Gastrocnemius medialis (tissue), 4 donors: ENCODE measurements around the gene CCT7. TPM values are rescaled to one million over a fixed set of nuclear protein-coding genes. Genes with fewer than 3 reads are reported as not detected.

Experiments
- ATAC-seq, 2 donors: fragments of 150-250 bp; one replicate each; pipeline ENCODE4 v1.9.1; 2016
- DNase-seq, 2 donors: peaks; one replicate each; pipeline ENCODE4 v3.0.0-alpha.2; 2019
- H3K27ac ChIP-seq, 4 donors: fragments of 200-600 bp; sonication (generic); 1 replicate in 1 of 4; 2 replicates in 3 of 4; pipeline ENCODE4 v1.5.1; 2016 to 2018; ENCODE audit warnings: mild to moderate bottlenecking in 2 of 4, moderate library complexity in 1 of 4
- H3K27me3 ChIP-seq, 3 donors: fragments of 200-600 bp; sonication (generic) in 2 of 3; 1 replicate in 1 of 3; 2 replicates in 2 of 3; pipeline versions ENCODE4 v1.5.1 to v1.6.0; 2016 to 2019; ENCODE audit warnings: mild to moderate bottlenecking in 1 of 3, moderate library complexity in 1 of 3
- H3K36me3 ChIP-seq, 2 donors: fragments of 200-600 bp; sonication (generic) in 1 of 2; one replicate each; pipeline ENCODE4 v1.5.1; 2017 to 2018
- H3K4me1 ChIP-seq, 2 donors: fragments of 200-600 bp; sonication (generic) in 1 of 2; one replicate each; pipeline ENCODE4 v1.5.1; 2016 to 2017; ENCODE audit warnings: mild to moderate bottlenecking in 2 of 2
- H3K4me3 ChIP-seq, 4 donors: fragments of 200-600 bp; sonication (generic) in 3 of 4; 1 replicate in 1 of 4; 2 replicates in 3 of 4; pipeline ENCODE4 v1.5.1; 2016 to 2019; ENCODE audit warnings: mild to moderate bottlenecking in 2 of 4
- H3K9me3 ChIP-seq, 3 donors: fragments of 200-600 bp; sonication (generic) in 2 of 3; 1 replicate in 1 of 3; 2 replicates in 2 of 3; pipeline ENCODE4 v1.5.1; 2016 to 2019
- CTCF ChIP-seq, 5 experiments: fragments of 450-650 bp in 3 of 5; fragments of 200-600 bp in 2 of 5; sonication (generic) in 2 of 5; IDR thresholded peaks in 4 of 5; conservative IDR thresholded peaks in 1 of 5; 1 replicate in 4 of 5; 2 replicates in 1 of 5; pipeline ENCODE4 v1.5.1; 2016 to 2019; ENCODE audit warnings: antibody characterized with exemption in 5 of 5, mild to moderate bottlenecking in 3 of 5, moderate library complexity in 3 of 5
- POLR2A ChIP-seq, 2 donors: fragments of 450-650 bp; IDR thresholded peaks; one replicate each; pipeline ENCODE4 v1.6.1; 2017; ENCODE audit warnings: antibody characterized with exemption in 2 of 2, mild to moderate bottlenecking in 2 of 2, moderate library complexity in 2 of 2
- in situ Hi-C, 4 donors: fragments of 200-750 bp; cut with MboI; loops; one replicate each; pipeline versions ENCODE4 v1.15.0 to v1.8.0; 2017; ENCODE audit warnings: low sequenced_read_pairs in 4 of 4
- intact Hi-C: fragments of 100-400 bp; cut with DNase I; formaldehyde crosslinking; loops from one replicate; pipeline ENCODE4 v1.15.1; 2023; ENCODE audit warnings: low total_unique reads
- total RNA-seq, 4 donors: library from RNA; depleted of rRNA; stranded (reverse); fragments of >200 nt; gene quantifications; one replicate each; pipeline versions ENCODE4 v1.1.0 to v1.2.3, GENCODE V29; 2016

CCT7 gene
- total RNA-seq, 4 donors from 2014 or later, result 215 to 334 (median 284) TPM

DNA sequence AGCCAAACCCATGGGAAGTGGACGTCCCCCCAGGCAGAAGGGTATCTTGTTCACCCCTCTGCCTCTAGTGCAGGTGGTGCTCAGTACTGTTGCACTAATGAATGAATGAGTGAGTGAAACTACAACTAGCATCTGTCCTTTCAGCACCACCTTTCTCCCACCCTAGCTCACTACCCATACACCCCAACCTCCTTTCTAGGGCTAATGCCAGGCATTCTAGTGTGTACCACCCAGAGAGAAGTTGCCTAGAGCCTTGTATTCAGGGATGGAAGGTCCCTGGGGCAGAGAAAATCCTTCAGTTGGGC lies 22.5 kb downstream of the CCT7 start:
- H3K27ac ChIP-seq, result no peak overlapping the region
- no peak for ATAC-seq
- H3K9me3 ChIP-seq, result no peaks in the 10 kb centered on the region
- peaks cover 0 to 35% of the 10 kb centered on the region in 2 donors for H3K36me3 ChIP-seq
- TF ChIP-seq POLR2A (IDR thresholded peaks at IDR 0.05) (no peak), CTCF (IDR thresholded peaks at IDR 0.05 in 4 of 5, conservative IDR thresholded peaks at IDR 0.05 in 1 of 5) (no peak)
- H3K4me3 ChIP-seq, result no peak overlapping the region
- intact Hi-C loops (no loop called here), in situ Hi-C loops (no loop called here)
- H3K4me1 ChIP-seq, result no peaks in the 10 kb centered on the region
- H3K27me3 ChIP-seq, result no peaks in the 10 kb centered on the region
- no peak for DNase-seq

DNA sequence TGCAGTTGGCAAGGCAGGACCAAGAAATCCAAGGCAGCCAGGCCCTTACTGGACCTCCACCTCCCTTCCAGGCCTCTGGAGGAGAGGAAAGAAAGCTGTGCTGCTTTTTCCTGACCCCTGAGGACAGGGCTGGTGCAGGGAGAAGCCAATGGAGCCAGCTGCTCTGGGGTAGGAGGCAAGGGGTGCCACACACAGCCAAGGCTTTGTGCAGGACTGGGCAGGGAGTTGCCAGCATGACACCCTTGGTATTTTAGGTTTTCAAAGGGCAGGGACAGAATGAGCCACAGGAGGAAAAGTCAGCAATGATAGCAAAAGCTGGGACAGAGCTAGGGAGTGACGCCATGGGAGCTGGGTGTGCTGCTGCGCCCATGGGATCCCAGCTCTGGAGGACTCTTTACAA lies 22.9 kb downstream of the CCT7 start:
- ATAC-seq, result no peak
- in situ Hi-C loops, result no loop called here
- H3K4me1 ChIP-seq, result no peaks in the 10 kb centered on the region
- TF ChIP-seq POLR2A (IDR thresholded peaks at IDR 0.05), result no peak
- TF ChIP-seq CTCF (IDR thresholded peaks at IDR 0.05 in 4 of 5, conservative IDR thresholded peaks at IDR 0.05 in 1 of 5), result no peak
- intact Hi-C loops, result no loop called here
- H3K36me3 ChIP-seq, result peaks cover 0 to 30% of the 10 kb centered on the region in 2 donors
- no peak overlapping the region for H3K27ac ChIP-seq
- H3K9me3 ChIP-seq, result no peaks in the 10 kb centered on the region
- H3K4me3 ChIP-seq, result no peak overlapping the region
- no peaks in the 10 kb centered on the region for H3K27me3 ChIP-seq
- no peak for DNase-seq

DNA sequence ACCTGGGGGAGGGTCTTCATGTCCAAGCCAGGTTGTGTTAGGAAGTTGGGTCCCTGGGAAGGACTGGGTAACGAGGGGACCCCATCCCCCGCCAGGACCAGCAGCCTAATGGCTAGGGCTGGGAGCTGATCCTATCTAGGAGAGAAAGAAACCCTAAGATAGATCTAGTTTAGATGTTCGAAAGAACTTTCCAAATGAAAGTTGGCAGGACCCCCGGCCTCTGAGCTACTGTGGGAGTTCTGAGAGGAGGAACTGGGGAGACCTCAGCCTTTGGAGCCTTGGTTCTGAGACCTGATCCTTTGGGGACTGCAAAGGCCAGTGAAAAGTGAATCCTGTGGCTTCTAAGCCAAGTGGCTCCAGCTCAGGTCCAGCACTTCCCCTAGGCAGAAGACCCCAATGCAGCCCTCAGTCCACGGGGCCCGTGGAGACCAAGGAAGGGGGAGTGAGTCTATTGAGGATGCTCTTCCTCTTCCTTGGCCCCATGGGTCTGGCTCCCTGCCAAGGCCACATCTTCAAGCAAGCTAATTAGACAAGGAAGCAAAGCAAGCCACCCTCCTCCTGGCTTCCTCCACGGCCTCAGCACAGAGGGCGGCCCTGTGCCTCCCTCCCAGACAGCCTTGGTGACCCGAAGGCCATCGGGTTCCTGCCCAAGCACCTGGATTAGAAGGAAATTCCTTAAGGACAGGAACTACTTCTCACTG lies 23.5 kb downstream of the CCT7 start:
- no peak overlapping the region for H3K27ac ChIP-seq
- TF ChIP-seq CTCF (IDR thresholded peaks at IDR 0.05 in 4 of 5, conservative IDR thresholded peaks at IDR 0.05 in 1 of 5), result no peak
- H3K4me1 ChIP-seq, result no peaks in the 10 kb centered on the region
- intact Hi-C loops, result no loop called here
- in situ Hi-C loops, result no loop called here
- ATAC-seq, result no peak
- no peak overlapping the region for H3K4me3 ChIP-seq
- H3K9me3 ChIP-seq, result no peaks in the 10 kb centered on the region
- no peaks in the 10 kb centered on the region for H3K27me3 ChIP-seq
- peaks cover 0 to 25% of the 10 kb centered on the region in 2 donors for H3K36me3 ChIP-seq
- DNase-seq, result no peak

DNA sequence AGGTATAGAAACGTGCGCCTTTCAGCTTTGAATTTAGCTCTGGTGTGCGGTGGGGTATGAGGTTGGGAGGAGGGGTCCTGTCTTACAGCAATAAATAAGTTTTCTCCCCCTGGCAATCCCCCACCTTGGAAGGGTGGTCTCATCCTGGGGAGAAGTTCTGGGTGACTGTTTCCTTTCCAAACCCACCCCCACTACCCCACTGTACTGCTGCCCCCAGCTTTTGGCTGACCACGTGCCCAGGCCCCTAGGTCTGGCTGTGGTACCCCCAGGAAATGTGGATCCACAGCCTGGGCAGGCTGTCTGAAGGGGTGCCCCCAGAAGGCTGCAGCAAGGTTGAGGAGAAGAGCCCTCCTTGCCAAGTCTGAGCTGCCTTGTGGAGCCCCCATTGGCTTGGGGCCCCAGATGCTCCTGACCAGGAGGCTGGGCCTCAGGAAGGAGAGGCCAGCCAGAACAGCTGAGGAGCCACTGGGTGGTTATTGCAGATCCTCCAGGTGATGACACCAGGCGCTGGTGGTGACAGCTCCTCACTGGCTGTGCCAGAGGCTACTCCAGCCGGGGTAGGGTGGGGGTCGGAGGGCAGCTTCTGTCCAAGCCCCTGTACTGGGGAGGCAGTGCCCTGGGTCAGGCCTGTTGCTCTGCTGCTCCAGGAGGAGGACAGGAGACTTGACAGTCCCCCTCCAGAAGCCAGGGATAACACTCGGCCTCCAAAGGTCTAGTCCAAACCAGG lies 24.2 kb downstream of the CCT7 start:
- TF ChIP-seq CTCF (IDR thresholded peaks at IDR 0.05 in 4 of 5, conservative IDR thresholded peaks at IDR 0.05 in 1 of 5) (no peak), POLR2A (IDR thresholded peaks at IDR 0.05) (no peak)
- ATAC-seq, result no peak
- no peaks in the 10 kb centered on the region for H3K9me3 ChIP-seq
- no peaks in the 10 kb centered on the region for H3K4me1 ChIP-seq
- no peak for DNase-seq
- no peaks in the 10 kb centered on the region for H3K27me3 ChIP-seq
- in situ Hi-C loops, result no loop called here
- intact Hi-C loops, result no loop called here
- no peak overlapping the region for H3K4me3 ChIP-seq
- H3K27ac ChIP-seq, result no peak overlapping the region
- H3K36me3 ChIP-seq, result peaks cover 0 to 17% of the 10 kb centered on the region in 2 donors
